GM18873 (cell line): Measurements from ENCODE around the gene PLSCR1.
"Not testable (repeated sequence)": the region's sequence is repeated elsewhere in the genome, so short reads cannot be mapped to it uniquely, and the experiment has no call there.

Experiments
- ATAC-seq: cut with Tn5 transposase; IDR thresholded peaks from one replicate; pipeline ENCODE4 v1.9.1; 2021; ENCODE audit warnings: mild to moderate bottlenecking, moderate library complexity, moderate number of reproducible peaks; ENCODE audit not compliant: unreplicated experiment, low FRiP score

Gene PLSCR1

GRCh38 chr3:146485297-146485696 is 59.1 kb downstream of the PLSCR1 start:
- ATAC-seq = no peak

GRCh38 chr3:146476094-146476740 is 68.2 kb downstream of the PLSCR1 start:
- ATAC-seq = no peak

GRCh38 chr3:146474976-146475375 is 69.4 kb downstream of the PLSCR1 start:
- not testable (repeated sequence) for ATAC-seq

GRCh38 chr3:146473726-146474125 is 70.7 kb downstream of the PLSCR1 start:
- no peak for ATAC-seq

GRCh38 chr3:146472611-146473010 is 71.8 kb downstream of the PLSCR1 start:
- no peak for ATAC-seq

- ATAC-seq = no peak
Observed at GRCh38 chr3:146471012-146471411, 73.4 kb downstream of the PLSCR1 start.

- no peak for ATAC-seq
Observed at GRCh38 chr3:146470425-146470990, 73.9 kb downstream of the PLSCR1 start.

- ATAC-seq = peak; percentile 95
Observed at GRCh38 chr3:146469150-146470017, 75.0 kb downstream of the PLSCR1 start, which contains the start of gene PLSCR2. PLSCR2 (minus strand) TSS chr3:146469561; CDS start chr3:146459904, 9,657 bp downstream.

GRCh38 chr3:146468671-146469149 is 75.7 kb downstream of the PLSCR1 start:
- no peak for ATAC-seq

- no peak for ATAC-seq
Observed at GRCh38 chr3:146468234-146468633, 76.2 kb downstream of the PLSCR1 start.

GRCh38 chr3:146466604-146467003 is 77.8 kb downstream of the PLSCR1 start:
- no peak for ATAC-seq

- no peak for ATAC-seq
Observed at GRCh38 chr3:146465693-146466465, 78.5 kb downstream of the PLSCR1 start.
